ENCODE results near the gene ZNF438.

Gene ZNF438

GRCh38 chr10:30834153-30834552 is 197.5 kb downstream of the ZNF438 start:
- TF ChIP-seq REST (IDR thresholded peaks at IDR 0.05; ENCODE audit: insufficient read depth in 1 of 2, low read depth in 2 of 2, low read length in 2 of 2), result no peak
- no peak for TF ChIP-seq FOXP2 (optimal IDR thresholded peaks at IDR 0.05; ENCODE audit: borderline replicate concordance, extremely low read depth, extremely low read length, insufficient read depth)
- no peak for TF ChIP-seq TAF1 (IDR thresholded peaks at IDR 0.05; ENCODE audit: borderline replicate concordance, insufficient read depth, low read length)
- no peak for TF ChIP-seq POLR2AphosphoS5 (IDR thresholded peaks at IDR 0.05; ENCODE audit: low read depth, low read length)
- no peak for TF ChIP-seq SIN3A (IDR thresholded peaks at IDR 0.05; ENCODE audit: borderline replicate concordance, insufficient read depth, low read length)

DNA sequence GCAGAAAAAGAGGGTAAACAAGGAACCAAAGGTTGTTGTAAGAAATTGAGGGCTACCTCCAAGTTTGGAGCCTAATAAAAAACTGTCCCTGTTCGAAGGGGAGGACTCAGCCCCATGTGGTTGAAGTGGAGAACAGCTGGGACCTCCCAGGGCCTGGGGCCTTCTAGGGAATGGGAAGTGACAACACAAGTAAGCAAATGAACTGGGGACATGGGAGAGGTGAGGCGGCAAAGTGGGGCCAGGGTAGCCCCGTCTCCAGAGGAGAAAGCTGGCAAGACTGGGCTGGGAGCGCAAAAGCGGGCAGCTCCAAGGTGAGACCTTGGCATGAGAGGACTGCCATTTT is 198.1 kb downstream of the ZNF438 start:
- TF ChIP-seq TAF1 (IDR thresholded peaks at IDR 0.05; ENCODE audit: borderline replicate concordance, insufficient read depth, low read length) (no peak), REST (IDR thresholded peaks at IDR 0.05; ENCODE audit: insufficient read depth in 1 of 2, low read depth in 2 of 2, low read length in 2 of 2) (no peak), SIN3A (IDR thresholded peaks at IDR 0.05; ENCODE audit: borderline replicate concordance, insufficient read depth, low read length) (no peak), FOXP2 (optimal IDR thresholded peaks at IDR 0.05; ENCODE audit: borderline replicate concordance, extremely low read depth, extremely low read length, insufficient read depth) (no peak), POLR2AphosphoS5 (IDR thresholded peaks at IDR 0.05; ENCODE audit: low read depth, low read length) (no peak)

- no peak for TF ChIP-seq REST (IDR thresholded peaks at IDR 0.05; ENCODE audit: insufficient read depth in 1 of 2, low read depth in 2 of 2, low read length in 2 of 2)
- no peak for TF ChIP-seq TAF1 (IDR thresholded peaks at IDR 0.05; ENCODE audit: borderline replicate concordance, insufficient read depth, low read length)
- no peak for TF ChIP-seq FOXP2 (optimal IDR thresholded peaks at IDR 0.05; ENCODE audit: borderline replicate concordance, extremely low read depth, extremely low read length, insufficient read depth)
- no peak for TF ChIP-seq POLR2AphosphoS5 (IDR thresholded peaks at IDR 0.05; ENCODE audit: low read depth, low read length)
- no peak for TF ChIP-seq SIN3A (IDR thresholded peaks at IDR 0.05; ENCODE audit: borderline replicate concordance, insufficient read depth, low read length)
Measured at GRCh38 chr10:30832749-30833627, 198.7 kb downstream of the ZNF438 start.

- TF ChIP-seq POLR2AphosphoS5 (IDR thresholded peaks at IDR 0.05; ENCODE audit: low read depth, low read length) (no peak), SIN3A (IDR thresholded peaks at IDR 0.05; ENCODE audit: borderline replicate concordance, insufficient read depth, low read length) (no peak), FOXP2 (optimal IDR thresholded peaks at IDR 0.05; ENCODE audit: borderline replicate concordance, extremely low read depth, extremely low read length, insufficient read depth) (no peak), REST (IDR thresholded peaks at IDR 0.05; ENCODE audit: insufficient read depth in 1 of 2, low read depth in 2 of 2, low read length in 2 of 2) (no peak), TAF1 (IDR thresholded peaks at IDR 0.05; ENCODE audit: borderline replicate concordance, insufficient read depth, low read length) (no peak)
Measured at GRCh38 chr10:30832001-30832748, 199.5 kb downstream of the ZNF438 start.
